DND-41 (cell line): ENCODE results near the gene ACACA.

Experiments
- ATAC-seq: fragments of 200-7000 bp; cut with Tn5 transposase; 3 replicates; pipeline ENCODE4 v1.9.1; 2021; ENCODE audit warnings: low read depth; ENCODE audit not compliant: insufficient read depth
- DNase-seq: peaks from one replicate; pipeline ENCODE4 v3.0.0-alpha.2; 2020
- H2AFZ ChIP-seq: 2 replicates; pipeline ENCODE4 v1.6.0; 2012; ENCODE audit warnings: low read depth, low read length
- H3K27ac ChIP-seq: 2 replicates; pipeline ENCODE4 v1.5.1; 2012; ENCODE audit warnings: low read length, inconsistent platforms
- H3K27me3 ChIP-seq: fragments of 200-600 bp; sonication (generic); 2 replicates; pipeline ENCODE4 v1.6.0; 2012; ENCODE audit warnings: low read length, mild to moderate bottlenecking, inconsistent platforms; ENCODE audit not compliant: insufficient read depth, poor library complexity
- H3K36me3 ChIP-seq: 2 replicates; pipeline ENCODE4 v1.5.1; 2012; ENCODE audit warnings: low read length, inconsistent platforms; ENCODE audit not compliant: insufficient read depth
- H3K4me1 ChIP-seq: 2 replicates; pipeline ENCODE4 v1.5.1; 2012; ENCODE audit warnings: mild to moderate bottlenecking, low read length; ENCODE audit not compliant: insufficient read depth
- H3K4me2 ChIP-seq: 2 replicates; pipeline ENCODE4 v1.6.0; 2012; ENCODE audit warnings: mild to moderate bottlenecking, moderate library complexity, low read length, inconsistent platforms; ENCODE audit not compliant: insufficient read depth
- H3K4me3 ChIP-seq, 2 experiments: fragments of 200-600 bp in 1 of 2; shearing (Covaris generic) in 1 of 2; 2 replicates each; pipeline ENCODE4 v1.5.1; 2012 to 2016; ENCODE audit warnings: inconsistent platforms in 2 of 2, low read length in 2 of 2, mild to moderate bottlenecking in 2 of 2, low read depth in 1 of 2, moderate library complexity in 1 of 2
- H3K79me2 ChIP-seq: 2 replicates; pipeline ENCODE4 v1.6.0; 2012; ENCODE audit warnings: low read length, inconsistent platforms; ENCODE audit not compliant: insufficient read depth
- H3K9ac ChIP-seq: 2 replicates; pipeline ENCODE4 v1.6.0; 2012; ENCODE audit warnings: low read depth, mild to moderate bottlenecking, inconsistent platforms, low read length, moderate library complexity
- H3K9me3 ChIP-seq: 2 replicates; pipeline ENCODE4 v1.5.1; 2012; ENCODE audit warnings: low read length, moderate library complexity, mild to moderate bottlenecking, inconsistent platforms; ENCODE audit not compliant: insufficient read depth, severe bottlenecking
- H4K20me1 ChIP-seq: 2 replicates; pipeline ENCODE4 v1.6.0; 2012; ENCODE audit warnings: low read length; ENCODE audit not compliant: insufficient read depth
- EZH2 ChIP-seq: IDR thresholded peaks from 3 replicates; pipeline ENCODE4 v1.6.1; 2012; ENCODE audit warnings: borderline replicate concordance, low read depth, mild to moderate bottlenecking, moderate library complexity, low read length, inconsistent platforms; ENCODE audit not compliant: severe bottlenecking
- TF ChIP-seq, protein P1 (sequence below): IDR thresholded peaks from 2 replicates; pipeline ENCODE4 v1.5.1; 2012; ENCODE audit warnings: borderline replicate concordance, low read length, moderate library complexity, mild to moderate bottlenecking; ENCODE audit not compliant: poor library complexity, severe bottlenecking; ENCODE audit errors: extremely low read depth

The ACACA gene

GRCh38 chr17:37106049-37106448 is 300.6 kb downstream of the ACACA start:
- Histone ChIP-seq H3K4me1 (no peaks in the 10 kb centered on the region), H3K27me3 (no peaks in the 10 kb centered on the region), H2AFZ (no peak overlapping the region), H3K4me3 (no peak overlapping the region), H3K27ac (no peak overlapping the region), H3K36me3 (peaks cover 62% of the 10 kb centered on the region; the same call in 1 of the 2 replicates), H3K9ac (no peak overlapping the region), H3K79me2 (no peaks in the 10 kb centered on the region), H4K20me1 (no peaks in the 10 kb centered on the region), H3K9me3 (no peaks in the 10 kb centered on the region), H3K4me2 (no peak overlapping the region)
- ATAC-seq: no peak
- no peak for DNase-seq
- TF ChIP-seq EZH2: no peak
- TF ChIP-seq, protein P1, sequence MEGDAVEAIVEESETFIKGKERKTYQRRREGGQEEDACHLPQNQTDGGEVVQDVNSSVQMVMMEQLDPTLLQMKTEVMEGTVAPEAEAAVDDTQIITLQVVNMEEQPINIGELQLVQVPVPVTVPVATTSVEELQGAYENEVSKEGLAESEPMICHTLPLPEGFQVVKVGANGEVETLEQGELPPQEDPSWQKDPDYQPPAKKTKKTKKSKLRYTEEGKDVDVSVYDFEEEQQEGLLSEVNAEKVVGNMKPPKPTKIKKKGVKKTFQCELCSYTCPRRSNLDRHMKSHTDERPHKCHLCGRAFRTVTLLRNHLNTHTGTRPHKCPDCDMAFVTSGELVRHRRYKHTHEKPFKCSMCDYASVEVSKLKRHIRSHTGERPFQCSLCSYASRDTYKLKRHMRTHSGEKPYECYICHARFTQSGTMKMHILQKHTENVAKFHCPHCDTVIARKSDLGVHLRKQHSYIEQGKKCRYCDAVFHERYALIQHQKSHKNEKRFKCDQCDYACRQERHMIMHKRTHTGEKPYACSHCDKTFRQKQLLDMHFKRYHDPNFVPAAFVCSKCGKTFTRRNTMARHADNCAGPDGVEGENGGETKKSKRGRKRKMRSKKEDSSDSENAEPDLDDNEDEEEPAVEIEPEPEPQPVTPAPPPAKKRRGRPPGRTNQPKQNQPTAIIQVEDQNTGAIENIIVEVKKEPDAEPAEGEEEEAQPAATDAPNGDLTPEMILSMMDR: no peak

DNA sequence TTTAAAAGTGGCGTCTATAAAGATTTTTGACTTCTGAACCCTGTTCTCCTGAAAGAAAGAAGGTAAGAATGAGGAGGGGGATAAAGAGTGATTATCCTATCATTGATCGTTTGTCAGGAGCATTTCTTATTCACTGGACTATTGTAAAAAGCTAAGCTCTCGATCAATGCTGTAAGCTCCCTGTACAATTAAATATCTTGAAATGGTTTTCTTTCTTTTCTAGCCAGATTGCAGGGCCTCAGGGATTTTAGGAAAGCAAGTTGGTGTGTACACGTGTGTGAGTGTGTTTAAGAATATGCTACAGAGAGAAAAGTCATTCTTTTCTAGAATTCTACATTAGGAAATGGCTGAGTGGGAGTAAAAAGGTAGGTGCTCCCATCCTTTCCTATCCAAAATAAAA is 303.4 kb downstream of the ACACA start:
- no peak overlapping the region for H2AFZ ChIP-seq
- peaks cover 43% of the 10 kb centered on the region for H3K36me3 ChIP-seq

DNA sequence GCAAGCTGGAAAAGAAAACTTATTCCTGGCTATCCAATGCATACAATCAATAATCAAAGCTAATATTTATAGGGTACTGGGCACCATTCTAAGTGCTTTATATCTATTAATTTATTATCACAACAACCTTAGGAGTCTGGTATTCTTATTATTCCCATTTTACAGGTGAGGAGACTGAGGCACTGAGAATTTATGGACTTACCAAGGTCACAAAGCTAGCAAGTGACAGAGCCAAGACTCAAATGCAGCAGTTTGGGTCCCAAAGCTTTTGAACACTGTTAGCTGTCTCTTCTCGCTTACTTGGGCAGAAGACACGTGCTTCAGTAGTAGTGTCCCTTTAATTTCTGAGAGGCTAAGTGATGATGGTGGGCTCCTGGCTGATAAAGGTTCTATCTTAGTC is 305.3 kb downstream of the ACACA start:
- TF ChIP-seq, protein P1: no peak
- TF ChIP-seq EZH2: no peak
- Histone ChIP-seq H3K9me3 (no peaks in the 10 kb centered on the region), H3K27me3 (no peaks in the 10 kb centered on the region), H3K79me2 (no peaks in the 10 kb centered on the region), H4K20me1 (no peaks in the 10 kb centered on the region), H2AFZ (no peak overlapping the region), H3K36me3 (peaks cover 52% of the 10 kb centered on the region), H3K4me1 (no peaks in the 10 kb centered on the region), H3K4me2 (no peak overlapping the region), H3K4me3 (no peak overlapping the region), H3K9ac (no peak overlapping the region), H3K27ac (no peak overlapping the region)
- DNase-seq (no peak), ATAC-seq (no peak)

More for the DNA sequence above, 303.4 kb downstream of the ACACA start:
- Histone ChIP-seq H3K9ac (no peak overlapping the region), H3K9me3 (no peaks in the 10 kb centered on the region), H3K27me3 (no peaks in the 10 kb centered on the region), H3K79me2 (no peaks in the 10 kb centered on the region), H3K4me1 (no peaks in the 10 kb centered on the region), H3K27ac (no peak overlapping the region), H3K4me3 (no peak overlapping the region), H4K20me1 (no peaks in the 10 kb centered on the region), H3K4me2 (no peak overlapping the region)
- ATAC-seq (no peak), DNase-seq (no peak)
- TF ChIP-seq, protein P1: no peak
- no peak for TF ChIP-seq EZH2

DNA sequence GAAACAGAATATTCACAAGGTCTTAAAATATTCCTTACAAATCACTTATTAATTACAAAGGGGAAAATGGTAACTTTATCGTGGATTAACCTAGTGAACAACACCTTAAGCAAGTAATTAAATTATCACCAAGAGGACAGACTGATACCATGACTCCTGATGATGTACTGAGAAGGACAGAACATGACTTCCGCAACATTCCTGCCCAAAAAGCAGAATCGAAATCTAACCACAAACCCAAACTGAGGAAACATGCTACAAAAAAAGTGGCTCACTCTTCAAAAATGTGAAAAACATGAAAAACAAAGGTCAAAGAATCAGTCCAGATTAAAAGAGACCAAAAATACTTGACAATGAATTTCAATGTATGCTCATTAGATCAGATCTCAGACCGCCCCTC is 306.4 kb downstream of the ACACA start:
- TF ChIP-seq, protein P1: no peak
- TF ChIP-seq EZH2: no peak
- Histone ChIP-seq H3K9ac (no peak overlapping the region), H3K27me3 (no peaks in the 10 kb centered on the region), H3K4me2 (no peak overlapping the region), H4K20me1 (no peaks in the 10 kb centered on the region), H2AFZ (no peak overlapping the region), H3K79me2 (no peaks in the 10 kb centered on the region), H3K36me3 (peaks cover 62% of the 10 kb centered on the region), H3K9me3 (no peaks in the 10 kb centered on the region), H3K4me1 (no peaks in the 10 kb centered on the region), H3K27ac (no peak overlapping the region), H3K4me3 (no peak overlapping the region)
- DNase-seq: no peak
- no peak for ATAC-seq
